ENCODE measurements around the gene STK33.

STK33 gene

GRCh38 chr11:8614497-8614896 lies 20.5 kb upstream of the STK33 start:
- no peak for TF ChIP-seq GATA2 (IDR thresholded peaks at IDR 0.05; ENCODE audit: low read depth, low read length)
- no peak for TF ChIP-seq GATA3 (IDR thresholded peaks at IDR 0.05; ENCODE audit: low read depth, low read length)

- no peak for TF ChIP-seq GATA3 (IDR thresholded peaks at IDR 0.05; ENCODE audit: low read depth, low read length)
- TF ChIP-seq GATA2 (IDR thresholded peaks at IDR 0.05; ENCODE audit: low read depth, low read length): no peak
These were observed 19.0 kb upstream of the STK33 start for GRCh38 chr11:8613036-8613435.

GRCh38 chr11:8612522-8612921 lies 18.5 kb upstream of the STK33 start:
- no peak for TF ChIP-seq GATA2 (IDR thresholded peaks at IDR 0.05; ENCODE audit: low read depth, low read length)
- no peak for TF ChIP-seq GATA3 (IDR thresholded peaks at IDR 0.05; ENCODE audit: low read depth, low read length)

- no peak for TF ChIP-seq GATA2 (IDR thresholded peaks at IDR 0.05; ENCODE audit: low read depth, low read length)
- no peak for TF ChIP-seq GATA3 (IDR thresholded peaks at IDR 0.05; ENCODE audit: low read depth, low read length)
These were observed 16.6 kb upstream of the STK33 start for GRCh38 chr11:8610532-8611116.

GRCh38 chr11:8608652-8609051 lies 14.6 kb upstream of the STK33 start:
- TF ChIP-seq GATA3 (IDR thresholded peaks at IDR 0.05; ENCODE audit: low read depth, low read length) (no peak), GATA2 (IDR thresholded peaks at IDR 0.05; ENCODE audit: low read depth, low read length) (no peak)

- TF ChIP-seq GATA3 (IDR thresholded peaks at IDR 0.05; ENCODE audit: low read depth, low read length) (no peak), GATA2 (IDR thresholded peaks at IDR 0.05; ENCODE audit: low read depth, low read length) (no peak)
These were observed 12.0 kb upstream of the STK33 start for GRCh38 chr11:8605971-8606563.

- no peak for TF ChIP-seq GATA2 (IDR thresholded peaks at IDR 0.05; ENCODE audit: low read depth, low read length)
- no peak for TF ChIP-seq GATA3 (IDR thresholded peaks at IDR 0.05; ENCODE audit: low read depth, low read length)
These were observed 10.2 kb upstream of the STK33 start for GRCh38 chr11:8604078-8604723.

GRCh38 chr11:8603696-8604077 lies 9.7 kb upstream of the STK33 start:
- no peak for TF ChIP-seq GATA3 (IDR thresholded peaks at IDR 0.05; ENCODE audit: low read depth, low read length)
- no peak for TF ChIP-seq GATA2 (IDR thresholded peaks at IDR 0.05; ENCODE audit: low read depth, low read length)

GRCh38 chr11:8601376-8602133 lies 7.5 kb upstream of the STK33 start:
- no peak for TF ChIP-seq GATA3 (IDR thresholded peaks at IDR 0.05; ENCODE audit: low read depth, low read length)
- TF ChIP-seq GATA2 (IDR thresholded peaks at IDR 0.05; ENCODE audit: low read depth, low read length): no peak

GRCh38 chr11:8598506-8598905 lies 4.5 kb upstream of the STK33 start:
- no peak for TF ChIP-seq GATA3 (IDR thresholded peaks at IDR 0.05; ENCODE audit: low read depth, low read length)
- no peak for TF ChIP-seq GATA2 (IDR thresholded peaks at IDR 0.05; ENCODE audit: low read depth, low read length)

- TF ChIP-seq GATA2 (IDR thresholded peaks at IDR 0.05; ENCODE audit: low read depth, low read length) (no peak), GATA3 (IDR thresholded peaks at IDR 0.05; ENCODE audit: low read depth, low read length) (no peak)
These were observed 3.2 kb upstream of the STK33 start for GRCh38 chr11:8597182-8597581.

- TF ChIP-seq GATA3 (IDR thresholded peaks at IDR 0.05; ENCODE audit: low read depth, low read length) (no peak), GATA2 (IDR thresholded peaks at IDR 0.05; ENCODE audit: low read depth, low read length) (no peak)
These were observed 2.5 kb upstream of the STK33 start for GRCh38 chr11:8596504-8597046.

- TF ChIP-seq GATA3 (IDR thresholded peaks at IDR 0.05; ENCODE audit: low read depth, low read length) (no peak), GATA2 (IDR thresholded peaks at IDR 0.05; ENCODE audit: low read depth, low read length) (no peak)
These were observed 573 bp downstream of the STK33 start for GRCh38 chr11:8593455-8593854.

GRCh38 chr11:8587915-8588314 lies 6.1 kb downstream of the STK33 start:
- TF ChIP-seq GATA2 (IDR thresholded peaks at IDR 0.05; ENCODE audit: low read depth, low read length) (no peak), GATA3 (IDR thresholded peaks at IDR 0.05; ENCODE audit: low read depth, low read length) (no peak)
